ENCODE data around the gene CBLC.

The CBLC gene

GRCh38 chr19:44824761-44825160 is 47.1 kb downstream of the CBLC start:
- TF ChIP-seq CTCF (IDR thresholded peaks at IDR 0.05), result no peak

DNA sequence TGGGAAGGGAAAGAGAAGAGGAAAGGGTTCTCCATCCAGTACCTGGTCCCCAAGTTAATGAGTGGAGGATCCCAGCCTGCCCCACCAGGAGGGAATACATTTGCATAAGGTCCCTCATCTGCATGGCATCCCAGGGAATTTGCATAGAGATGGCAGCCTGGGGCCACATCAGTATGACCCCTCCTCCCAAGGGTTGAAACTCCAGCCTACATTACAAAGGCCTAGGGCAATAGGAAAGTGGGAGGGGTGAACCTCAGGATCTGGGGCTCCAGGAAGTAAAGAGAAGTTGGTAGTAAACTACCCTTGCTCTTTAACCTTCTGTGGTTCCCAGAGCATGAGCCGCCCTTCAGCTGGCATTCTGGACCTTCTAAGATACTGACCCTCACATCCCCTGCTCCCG is 61.6 kb downstream of the CBLC start:
- TF ChIP-seq CTCF (IDR thresholded peaks at IDR 0.05), result no peak

- no peak for TF ChIP-seq CTCF (IDR thresholded peaks at IDR 0.05)
Observed at GRCh38 chr19:44840811-44841210, 63.1 kb downstream of the CBLC start.

DNA sequence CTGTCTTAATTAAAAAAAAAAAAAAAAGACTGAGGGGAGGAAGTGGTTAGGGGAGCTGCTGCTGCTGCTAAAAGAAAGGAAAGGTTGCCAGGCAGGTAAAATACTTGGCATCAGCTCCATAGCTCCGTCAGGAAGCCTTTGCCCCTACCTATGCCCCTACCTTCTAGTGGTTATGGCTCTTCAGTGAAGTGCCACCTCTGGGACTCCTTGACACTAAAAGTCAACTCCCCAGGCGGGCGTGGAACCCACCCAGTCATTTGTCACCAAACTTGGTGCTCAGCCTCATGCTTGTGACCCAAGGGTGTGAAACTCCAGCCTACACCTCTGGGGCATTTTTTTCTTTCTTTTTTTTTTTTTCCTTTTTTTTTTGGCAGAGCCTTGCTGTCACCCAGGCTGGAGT is 63.5 kb downstream of the CBLC start:
- no peak for TF ChIP-seq CTCF (IDR thresholded peaks at IDR 0.05)

DNA sequence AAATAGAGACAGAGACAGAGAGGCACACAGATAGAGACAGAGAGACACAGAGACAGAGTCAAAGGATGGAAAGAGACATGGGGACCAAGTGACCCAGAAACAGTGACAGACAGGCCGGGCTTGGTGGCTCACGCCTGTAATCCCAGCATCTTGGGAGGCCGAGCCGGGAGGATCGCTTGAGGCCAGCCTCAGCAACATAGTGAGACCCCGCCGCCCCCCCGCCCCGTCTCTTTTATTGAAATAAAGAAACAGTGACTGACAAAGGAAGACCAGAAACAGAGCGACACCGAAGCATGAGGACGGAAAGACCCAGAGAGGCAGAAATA is 67.6 kb downstream of the CBLC start:
- no peak for TF ChIP-seq CTCF (IDR thresholded peaks at IDR 0.05)

GRCh38 chr19:44845612-44846454 is 68.1 kb downstream of the CBLC start, which contains the start of gene NECTIN2:
Gene NECTIN2 (plus strand): TSS chr19:44846297. CDS start chr19:44846526, 229 bp downstream.
- peak; percentile 60 for TF ChIP-seq CTCF (IDR thresholded peaks at IDR 0.05)

- TF ChIP-seq CTCF (IDR thresholded peaks at IDR 0.05), result no peak
Observed at GRCh38 chr19:44846455-44847143, 68.9 kb downstream of the CBLC start.
